KMS-11 (cell line): ENCODE measurements around the gene UNC93A.

Experiments
- H2AFZ ChIP-seq: fragments of 200-600 bp; sonication (generic); 2 replicates; pipeline ENCODE4 v1.6.1; 2016; ENCODE audit warnings: antibody characterized with exemption, mixed run types, low read depth
- H3K27ac ChIP-seq: fragments of 200-600 bp; sonication (generic); 2 replicates; pipeline ENCODE4 v1.6.1; 2016; ENCODE audit warnings: mild to moderate bottlenecking, mixed run types
- H3K27me3 ChIP-seq: fragments of 200-600 bp; sonication (generic); 2 replicates; pipeline ENCODE4 v1.6.1; 2017; ENCODE audit warnings: mild to moderate bottlenecking, low read depth, mixed run types, moderate library complexity; ENCODE audit not compliant: insufficient read depth
- H3K36me3 ChIP-seq: fragments of 200-600 bp; sonication (generic); 2 replicates; pipeline ENCODE4 v1.6.1; 2017; ENCODE audit warnings: mild to moderate bottlenecking, mixed run types; ENCODE audit not compliant: insufficient read depth
- H3K4me1 ChIP-seq: fragments of 200-600 bp; sonication (generic); 2 replicates; pipeline ENCODE4 v1.6.1; 2016; ENCODE audit warnings: mild to moderate bottlenecking, low read depth, mixed run types; ENCODE audit not compliant: poor library complexity, severe bottlenecking
- H3K4me2 ChIP-seq: fragments of 200-600 bp; sonication (generic); 2 replicates; pipeline ENCODE4 v1.7.0; 2016; ENCODE audit warnings: mild to moderate bottlenecking, mixed run types
- H3K4me3 ChIP-seq: fragments of 200-600 bp; sonication (generic); IDR thresholded peaks from 2 replicates; pipeline ENCODE4 v1.6.1; 2017; ENCODE audit warnings: low read depth, low read length, mixed read lengths; ENCODE audit not compliant: insufficient read depth
- H3K79me2 ChIP-seq: fragments of 200-600 bp; sonication (generic); 2 replicates; pipeline ENCODE4 v1.6.1; 2016; ENCODE audit warnings: low read depth, mixed run types; ENCODE audit not compliant: insufficient read depth
- H3K9ac ChIP-seq: fragments of 200-600 bp; sonication (generic); 2 replicates; pipeline ENCODE4 v1.6.1; 2016; ENCODE audit warnings: mild to moderate bottlenecking, mixed run types
- H4K20me1 ChIP-seq: fragments of 200-600 bp; sonication (generic); 2 replicates; pipeline ENCODE4 v1.6.1; 2016; ENCODE audit warnings: mild to moderate bottlenecking, mixed run types; ENCODE audit not compliant: insufficient read depth
- TF ChIP-seq, protein P1 (sequence below): fragments of 200-600 bp; sonication (generic); conservative IDR thresholded peaks from 2 replicates; pipeline ENCODE4 v1.6.1; 2017; ENCODE audit warnings: low read depth, mild to moderate bottlenecking, antibody characterized with exemption, low read length, moderate library complexity, mixed read lengths

UNC93A gene

DNA sequence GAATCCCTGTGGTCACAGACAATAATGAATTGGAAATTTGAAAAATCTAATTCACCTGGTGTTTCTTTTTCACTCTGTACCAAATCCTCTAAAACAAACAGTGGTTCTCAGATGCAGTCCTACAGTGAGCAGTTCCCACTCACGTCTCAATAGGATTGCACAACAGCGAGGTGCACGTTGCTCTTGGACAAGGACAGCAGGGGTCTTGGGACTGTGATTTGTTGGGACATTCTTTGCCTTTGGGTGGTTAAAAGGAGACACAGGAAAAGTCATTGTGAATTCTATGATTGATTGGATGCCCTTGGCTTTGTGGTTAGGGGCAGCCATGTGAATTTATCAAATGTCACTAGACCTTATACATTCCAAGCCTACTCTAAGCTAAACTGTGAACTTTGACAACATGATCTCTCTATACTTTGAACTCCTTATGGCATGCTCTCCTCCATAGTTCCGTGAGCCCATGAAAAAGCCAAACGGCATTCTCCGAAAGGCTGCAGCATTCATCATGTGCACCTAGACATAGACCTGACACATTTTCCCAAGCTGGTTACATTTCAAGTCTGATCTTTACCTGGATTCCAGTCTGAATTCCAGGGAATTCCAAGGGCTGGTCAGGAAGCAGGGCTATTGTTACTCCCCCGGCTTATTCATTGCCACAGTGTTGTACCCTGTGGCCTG, 647 bp downstream of the UNC93A start:
- H2AFZ ChIP-seq, result no peak overlapping the region
- no peaks in the 10 kb centered on the region for H3K27me3 ChIP-seq
- no peaks in the 10 kb centered on the region for H3K4me1 ChIP-seq
- no peaks in the 10 kb centered on the region for H4K20me1 ChIP-seq
- no peak overlapping the region for H3K27ac ChIP-seq
- H3K36me3 ChIP-seq, result no peaks in the 10 kb centered on the region
- no peak overlapping the region for H3K4me3 ChIP-seq
- TF ChIP-seq, protein P1, sequence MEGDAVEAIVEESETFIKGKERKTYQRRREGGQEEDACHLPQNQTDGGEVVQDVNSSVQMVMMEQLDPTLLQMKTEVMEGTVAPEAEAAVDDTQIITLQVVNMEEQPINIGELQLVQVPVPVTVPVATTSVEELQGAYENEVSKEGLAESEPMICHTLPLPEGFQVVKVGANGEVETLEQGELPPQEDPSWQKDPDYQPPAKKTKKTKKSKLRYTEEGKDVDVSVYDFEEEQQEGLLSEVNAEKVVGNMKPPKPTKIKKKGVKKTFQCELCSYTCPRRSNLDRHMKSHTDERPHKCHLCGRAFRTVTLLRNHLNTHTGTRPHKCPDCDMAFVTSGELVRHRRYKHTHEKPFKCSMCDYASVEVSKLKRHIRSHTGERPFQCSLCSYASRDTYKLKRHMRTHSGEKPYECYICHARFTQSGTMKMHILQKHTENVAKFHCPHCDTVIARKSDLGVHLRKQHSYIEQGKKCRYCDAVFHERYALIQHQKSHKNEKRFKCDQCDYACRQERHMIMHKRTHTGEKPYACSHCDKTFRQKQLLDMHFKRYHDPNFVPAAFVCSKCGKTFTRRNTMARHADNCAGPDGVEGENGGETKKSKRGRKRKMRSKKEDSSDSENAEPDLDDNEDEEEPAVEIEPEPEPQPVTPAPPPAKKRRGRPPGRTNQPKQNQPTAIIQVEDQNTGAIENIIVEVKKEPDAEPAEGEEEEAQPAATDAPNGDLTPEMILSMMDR, result no peak
- no peak overlapping the region for H3K9ac ChIP-seq
- no peaks in the 10 kb centered on the region for H3K79me2 ChIP-seq
- no peak overlapping the region for H3K4me2 ChIP-seq

DNA sequence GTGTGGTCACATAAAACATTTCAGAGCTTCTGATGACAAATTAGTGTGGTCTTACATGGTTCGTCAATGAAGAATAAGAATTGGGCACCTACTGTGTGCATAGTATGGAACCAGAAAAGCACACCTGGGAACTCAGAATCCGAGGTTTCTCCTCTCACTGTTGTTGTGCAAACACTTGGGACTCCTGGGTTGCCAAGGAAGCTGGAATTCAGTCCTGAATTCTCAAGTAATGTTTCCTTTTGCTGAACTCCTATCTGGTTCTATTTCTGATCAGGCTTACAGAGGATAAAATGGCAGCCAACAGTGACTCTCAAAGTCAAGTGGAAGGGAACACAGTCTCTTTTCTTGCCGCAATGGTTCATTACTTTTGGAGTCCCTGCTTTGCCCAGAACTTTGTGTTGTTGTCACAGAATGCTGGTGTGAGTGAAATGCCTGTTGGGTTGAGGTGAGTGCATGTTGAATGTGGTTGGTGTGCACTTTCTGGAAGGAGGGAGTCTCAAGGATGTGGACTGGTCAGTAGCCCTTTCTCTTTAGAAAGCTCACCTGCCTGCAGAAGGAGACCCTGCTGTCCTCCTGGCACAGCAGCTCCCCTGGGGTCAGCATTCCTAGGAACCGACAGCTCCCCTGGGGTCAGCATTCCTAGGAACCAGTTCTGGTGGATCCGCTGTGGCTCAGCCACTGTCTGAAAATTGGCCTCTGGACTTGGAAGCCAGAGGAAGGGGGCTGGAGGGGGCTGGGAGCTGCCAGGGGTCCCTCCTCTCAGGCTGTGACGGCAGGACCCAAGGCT, 1.4 kb downstream of the UNC93A start:
- H3K4me1 ChIP-seq, result no peaks in the 10 kb centered on the region
- H3K27me3 ChIP-seq, result no peaks in the 10 kb centered on the region
- H3K9ac ChIP-seq, result no peak overlapping the region
- no peak overlapping the region for H3K27ac ChIP-seq
- no peak overlapping the region for H2AFZ ChIP-seq
- H3K79me2 ChIP-seq, result no peaks in the 10 kb centered on the region
- no peak overlapping the region for H3K4me3 ChIP-seq
- TF ChIP-seq, protein P1, result no peak
- H3K36me3 ChIP-seq, result no peaks in the 10 kb centered on the region
- no peaks in the 10 kb centered on the region for H4K20me1 ChIP-seq
- no peak overlapping the region for H3K4me2 ChIP-seq

DNA sequence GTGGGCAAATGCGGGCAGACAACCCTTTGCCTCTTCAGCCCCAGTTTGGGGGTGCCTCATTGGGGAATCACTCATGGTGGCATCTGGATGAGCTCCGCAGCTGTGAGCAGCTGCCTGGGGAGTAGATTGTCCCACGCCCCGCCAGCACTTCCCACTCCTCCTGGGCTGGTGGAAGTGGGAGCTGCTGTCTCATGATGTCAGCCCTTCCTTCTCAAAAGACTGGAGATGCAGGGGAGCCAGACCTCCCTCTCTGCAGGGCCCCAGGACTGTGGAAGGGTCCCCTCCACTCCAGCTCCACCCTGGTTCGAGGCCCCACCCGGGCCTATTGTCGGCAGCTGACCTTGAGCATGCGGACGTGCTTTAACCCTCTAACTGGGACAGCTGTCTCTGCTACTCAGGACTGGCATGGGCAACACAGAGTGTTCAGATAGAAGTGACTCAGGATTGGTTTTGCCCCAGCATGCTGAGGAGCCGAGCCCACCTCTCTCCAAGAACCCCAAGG, 2.0 kb downstream of the UNC93A start:
- no peak overlapping the region for H3K4me2 ChIP-seq
- no peak overlapping the region for H3K27ac ChIP-seq
- H3K27me3 ChIP-seq, result no peaks in the 10 kb centered on the region
- no peak overlapping the region for H3K9ac ChIP-seq
- no peaks in the 10 kb centered on the region for H3K36me3 ChIP-seq
- no peaks in the 10 kb centered on the region for H3K4me1 ChIP-seq
- H4K20me1 ChIP-seq, result no peaks in the 10 kb centered on the region
- H3K79me2 ChIP-seq, result no peaks in the 10 kb centered on the region
- TF ChIP-seq, protein P1, result no peak
- no peak overlapping the region for H2AFZ ChIP-seq
- H3K4me3 ChIP-seq, result no peak overlapping the region

DNA sequence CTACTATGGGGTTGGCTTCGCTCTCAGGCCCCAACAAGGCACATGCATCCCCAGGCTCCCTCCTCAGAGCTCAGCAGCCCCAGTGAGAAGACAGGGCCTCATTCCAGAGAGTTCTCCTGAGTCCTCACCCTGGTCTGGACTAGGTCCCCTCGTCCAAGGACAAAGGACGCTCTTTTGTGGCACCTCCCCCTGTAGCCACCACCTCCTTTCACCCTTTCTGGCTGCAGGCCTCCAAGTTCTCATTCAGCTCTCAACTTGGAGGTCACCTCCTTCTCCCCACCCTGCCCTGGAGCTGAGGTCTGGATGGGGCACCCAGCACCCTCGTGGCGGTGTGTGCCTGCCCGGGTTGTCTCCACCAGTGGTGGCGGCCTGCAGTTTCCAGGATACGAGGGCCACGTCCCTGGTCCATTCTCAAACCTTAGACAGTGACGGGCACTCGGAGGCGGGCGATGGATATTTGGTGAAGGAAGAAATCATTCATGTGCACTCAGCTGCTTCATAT, 2.5 kb downstream of the UNC93A start:
- H4K20me1 ChIP-seq, result no peaks in the 10 kb centered on the region
- H3K36me3 ChIP-seq, result no peaks in the 10 kb centered on the region
- H3K4me1 ChIP-seq, result peaks cover 4% of the 10 kb centered on the region
- no peak overlapping the region for H3K4me3 ChIP-seq
- H3K27ac ChIP-seq, result no peak overlapping the region
- H3K27me3 ChIP-seq, result no peaks in the 10 kb centered on the region
- no peak overlapping the region for H2AFZ ChIP-seq
- no peaks in the 10 kb centered on the region for H3K79me2 ChIP-seq
- no peak overlapping the region for H3K9ac ChIP-seq
- H3K4me2 ChIP-seq, result no peak overlapping the region
- TF ChIP-seq, protein P1, result no peak
